Measurements from ENCODE around the gene GLIPR1. TPM values are rescaled to one million over a fixed set of nuclear protein-coding genes. Genes with fewer than 3 reads are reported as not detected.

The GLIPR1 gene
- polyA plus RNA-seq, 1 of the 3 experiments (the other 2 are of a cell fraction) = 75.6 TPM

GRCh38 chr12:75432924-75433323 lies 47.6 kb upstream of the GLIPR1 start:
- Histone ChIP-seq H3K9ac (no peak overlapping the region), H3K9me2 (no peaks in the 10 kb centered on the region), H3K9me3 (0 out of 2 replicates have a peak, but pooled peaks cover 12% of the 10 kb centered on the region), H3K4me3 (ENCODE audit: low read depth in 2 of 2, low read length in 1 of 2) (no peak overlapping the region), H3K4me1 (ENCODE audit: control insufficient read depth in 1 of 2, insufficient read depth in 2 of 2, low read depth in 1 of 2, low read length in 1 of 2) (no peaks in the 10 kb centered on the region), H3K36me3 (replicated peaks in 1 of 2; ENCODE audit: control insufficient read depth in 1 of 2, insufficient read depth in 2 of 2, low read length in 1 of 2) (peaks cover 0 to 4% of the 10 kb centered on the region in 2 experiments), H3K27ac (ENCODE audit: low read depth in 2 of 2, low read length in 1 of 2) (no peak overlapping the region), H3F3A (replicated peaks; ENCODE audit: insufficient read depth) (peaks cover 8% of the 10 kb centered on the region), H2AFZ (ENCODE audit: low read depth) (no peak overlapping the region), H3K79me2 (ENCODE audit: insufficient read depth) (no peaks in the 10 kb centered on the region), H4K20me1 (ENCODE audit: insufficient read depth) (no peaks in the 10 kb centered on the region), H3K4me2 (no peak overlapping the region), H3K27me3 (ENCODE audit: insufficient read depth) (no peaks in the 10 kb centered on the region)
- no peak for DNase-seq
- POLR2A ChIA-PET = no interaction called here
- WGBS (ENCODE audit: low lambda C conversion rate) = 20% methylated on average over 1 of the region's 1 CpG
- TF ChIP-seq RFX5 (IDR thresholded peaks at IDR 0.05; ENCODE audit: low read length) = no peak
- TF ChIP-seq USF2 (IDR thresholded peaks at IDR 0.05; ENCODE audit: borderline replicate concordance, low read depth, low read length) = no peak
- no peak for TF ChIP-seq NFIC (IDR thresholded peaks at IDR 0.05; ENCODE audit: borderline replicate concordance)
- TF ChIP-seq TAF1 (IDR thresholded peaks at IDR 0.05; ENCODE audit: borderline replicate concordance, low read depth, low read length) = no peak
- TF ChIP-seq EP300 (IDR thresholded peaks at IDR 0.05; ENCODE audit: borderline replicate concordance in 1 of 2, low read depth in 1 of 2, low read length in 1 of 2) = no peak
- TF ChIP-seq, protein P1, sequence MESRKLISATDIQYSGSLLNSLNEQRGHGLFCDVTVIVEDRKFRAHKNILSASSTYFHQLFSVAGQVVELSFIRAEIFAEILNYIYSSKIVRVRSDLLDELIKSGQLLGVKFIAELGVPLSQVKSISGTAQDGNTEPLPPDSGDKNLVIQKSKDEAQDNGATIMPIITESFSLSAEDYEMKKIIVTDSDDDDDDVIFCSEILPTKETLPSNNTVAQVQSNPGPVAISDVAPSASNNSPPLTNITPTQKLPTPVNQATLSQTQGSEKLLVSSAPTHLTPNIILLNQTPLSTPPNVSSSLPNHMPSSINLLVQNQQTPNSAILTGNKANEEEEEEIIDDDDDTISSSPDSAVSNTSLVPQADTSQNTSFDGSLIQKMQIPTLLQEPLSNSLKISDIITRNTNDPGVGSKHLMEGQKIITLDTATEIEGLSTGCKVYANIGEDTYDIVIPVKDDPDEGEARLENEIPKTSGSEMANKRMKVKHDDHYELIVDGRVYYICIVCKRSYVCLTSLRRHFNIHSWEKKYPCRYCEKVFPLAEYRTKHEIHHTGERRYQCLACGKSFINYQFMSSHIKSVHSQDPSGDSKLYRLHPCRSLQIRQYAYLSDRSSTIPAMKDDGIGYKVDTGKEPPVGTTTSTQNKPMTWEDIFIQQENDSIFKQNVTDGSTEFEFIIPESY (IDR thresholded peaks at IDR 0.05; ENCODE audit: borderline replicate concordance, low read depth) = no peak
- TF ChIP-seq JUND (IDR thresholded peaks at IDR 0.05) = no peak
- no peak for TF ChIP-seq CTCF (IDR thresholded peaks at IDR 0.05)
- TF ChIP-seq YY1 (IDR thresholded peaks at IDR 0.05; ENCODE audit: low read depth) = no peak
- TF ChIP-seq TCF12 (IDR thresholded peaks at IDR 0.05) = no peak
- TF ChIP-seq, protein P2, sequence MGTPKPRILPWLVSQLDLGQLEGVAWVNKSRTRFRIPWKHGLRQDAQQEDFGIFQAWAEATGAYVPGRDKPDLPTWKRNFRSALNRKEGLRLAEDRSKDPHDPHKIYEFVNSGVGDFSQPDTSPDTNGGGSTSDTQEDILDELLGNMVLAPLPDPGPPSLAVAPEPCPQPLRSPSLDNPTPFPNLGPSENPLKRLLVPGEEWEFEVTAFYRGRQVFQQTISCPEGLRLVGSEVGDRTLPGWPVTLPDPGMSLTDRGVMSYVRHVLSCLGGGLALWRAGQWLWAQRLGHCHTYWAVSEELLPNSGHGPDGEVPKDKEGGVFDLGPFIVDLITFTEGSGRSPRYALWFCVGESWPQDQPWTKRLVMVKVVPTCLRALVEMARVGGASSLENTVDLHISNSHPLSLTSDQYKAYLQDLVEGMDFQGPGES (IDR thresholded peaks at IDR 0.05; ENCODE audit: low read depth, low read length) = no peak
- TF ChIP-seq REST (IDR thresholded peaks at IDR 0.05; ENCODE audit: low read depth, low read length) = no peak
- TF ChIP-seq MEF2A (IDR thresholded peaks at IDR 0.05; ENCODE audit: borderline replicate concordance, low read depth) = no peak
- no peak for TF ChIP-seq USF1 (IDR thresholded peaks at IDR 0.05; ENCODE audit: borderline replicate concordance, low read depth)
- TF ChIP-seq SIN3A (IDR thresholded peaks at IDR 0.05; ENCODE audit: borderline replicate concordance, low read depth, low read length) = no peak
- no peak for TF ChIP-seq RCOR1 (IDR thresholded peaks at IDR 0.05; ENCODE audit: low read length)
- TF ChIP-seq, protein P3, sequence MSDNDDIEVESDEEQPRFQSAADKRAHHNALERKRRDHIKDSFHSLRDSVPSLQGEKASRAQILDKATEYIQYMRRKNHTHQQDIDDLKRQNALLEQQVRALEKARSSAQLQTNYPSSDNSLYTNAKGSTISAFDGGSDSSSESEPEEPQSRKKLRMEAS (IDR thresholded peaks at IDR 0.05; ENCODE audit: low read depth) = no peak
- TF ChIP-seq FOXM1 (IDR thresholded peaks at IDR 0.05; ENCODE audit: low read depth) = no peak
- CTCF ChIA-PET = interaction anchor here (1.2 kb wide), 2 partner anchors 13 to 98 kb away, joined by 3 read pairs; partner anchors contain the start of gene GLIPR1L1

Measured in SK-N-SH (cell line).